Measurements from ENCODE around the gene DCLRE1A.

- TF ChIP-seq CTCF (IDR thresholded peaks at IDR 0.05) (no peak), EZH2 (IDR thresholded peaks at IDR 0.05; ENCODE audit: borderline replicate concordance, insufficient read depth, low read depth, low read length, poor library complexity, severe bottlenecking) (no peak)
Measured at GRCh38 chr10:113854013-113854760, at the start of gene DCLRE1A, which contains the start of gene NHLRC2.

Data from B cell (primary cell).